DND-41 (cell line): ENCODE data around the gene RAB39B.
"Not testable (repeated sequence)": the region's sequence is repeated elsewhere in the genome, so short reads cannot be mapped to it uniquely, and the experiment has no call there.

Experiments used
- ATAC-seq: fragments of 200-7000 bp; cut with Tn5 transposase; 3 replicates; pipeline ENCODE4 v1.9.1; 2021; ENCODE audit warnings: low read depth; ENCODE audit not compliant: insufficient read depth
- DNase-seq: peaks from one replicate; pipeline ENCODE4 v3.0.0-alpha.2; 2020
- H2AFZ ChIP-seq: 2 replicates; pipeline ENCODE4 v1.6.0; 2012; ENCODE audit warnings: low read depth, low read length
- H3K27ac ChIP-seq: 2 replicates; pipeline ENCODE4 v1.5.1; 2012; ENCODE audit warnings: low read length, inconsistent platforms
- H3K27me3 ChIP-seq: fragments of 200-600 bp; sonication (generic); 2 replicates; pipeline ENCODE4 v1.6.0; 2012; ENCODE audit warnings: low read length, mild to moderate bottlenecking, inconsistent platforms; ENCODE audit not compliant: insufficient read depth, poor library complexity
- H3K36me3 ChIP-seq: 2 replicates; pipeline ENCODE4 v1.5.1; 2012; ENCODE audit warnings: low read length, inconsistent platforms; ENCODE audit not compliant: insufficient read depth
- H3K4me1 ChIP-seq: 2 replicates; pipeline ENCODE4 v1.5.1; 2012; ENCODE audit warnings: mild to moderate bottlenecking, low read length; ENCODE audit not compliant: insufficient read depth
- H3K4me2 ChIP-seq: 2 replicates; pipeline ENCODE4 v1.6.0; 2012; ENCODE audit warnings: mild to moderate bottlenecking, moderate library complexity, low read length, inconsistent platforms; ENCODE audit not compliant: insufficient read depth
- H3K4me3 ChIP-seq, 2 experiments: fragments of 200-600 bp in 1 of 2; shearing (Covaris generic) in 1 of 2; 2 replicates each; pipeline ENCODE4 v1.5.1; 2012 to 2016; ENCODE audit warnings: inconsistent platforms in 2 of 2, low read length in 2 of 2, mild to moderate bottlenecking in 2 of 2, low read depth in 1 of 2, moderate library complexity in 1 of 2
- H3K79me2 ChIP-seq: 2 replicates; pipeline ENCODE4 v1.6.0; 2012; ENCODE audit warnings: low read length, inconsistent platforms; ENCODE audit not compliant: insufficient read depth
- H3K9ac ChIP-seq: 2 replicates; pipeline ENCODE4 v1.6.0; 2012; ENCODE audit warnings: low read depth, mild to moderate bottlenecking, inconsistent platforms, low read length, moderate library complexity
- H3K9me3 ChIP-seq: 2 replicates; pipeline ENCODE4 v1.5.1; 2012; ENCODE audit warnings: low read length, moderate library complexity, mild to moderate bottlenecking, inconsistent platforms; ENCODE audit not compliant: insufficient read depth, severe bottlenecking
- H4K20me1 ChIP-seq: 2 replicates; pipeline ENCODE4 v1.6.0; 2012; ENCODE audit warnings: low read length; ENCODE audit not compliant: insufficient read depth
- CTCF ChIP-seq: IDR thresholded peaks from 2 replicates; pipeline ENCODE4 v1.5.1; 2012; ENCODE audit warnings: borderline replicate concordance, low read length, moderate library complexity, mild to moderate bottlenecking; ENCODE audit not compliant: poor library complexity, severe bottlenecking; ENCODE audit errors: extremely low read depth
- EZH2 ChIP-seq: IDR thresholded peaks from 3 replicates; pipeline ENCODE4 v1.6.1; 2012; ENCODE audit warnings: borderline replicate concordance, low read depth, mild to moderate bottlenecking, moderate library complexity, low read length, inconsistent platforms; ENCODE audit not compliant: severe bottlenecking

RAB39B gene

GRCh38 chrX:155279873-155280272 is 15.6 kb upstream of the RAB39B start:
- H3K9me3 ChIP-seq: no peaks in the 10 kb centered on the region
- H3K4me3 ChIP-seq: no peak overlapping the region
- no peak overlapping the region for H3K4me2 ChIP-seq
- no peaks in the 10 kb centered on the region for H3K36me3 ChIP-seq
- H2AFZ ChIP-seq: no peak overlapping the region
- no peaks in the 10 kb centered on the region for H3K79me2 ChIP-seq
- no peaks in the 10 kb centered on the region for H3K27me3 ChIP-seq
- H4K20me1 ChIP-seq: no peaks in the 10 kb centered on the region
- no peak for ATAC-seq
- H3K9ac ChIP-seq: no peak overlapping the region
- TF ChIP-seq EZH2 (no peak), CTCF (no peak)
- H3K27ac ChIP-seq: no peak overlapping the region
- DNase-seq: no peak
- H3K4me1 ChIP-seq: no peaks in the 10 kb centered on the region

GRCh38 chrX:155270969-155271368 is 6.7 kb upstream of the RAB39B start:
- Histone ChIP-seq H3K9ac (no peak overlapping the region), H3K4me2 (no peak overlapping the region), H3K36me3 (no peaks in the 10 kb centered on the region), H3K79me2 (no peaks in the 10 kb centered on the region), H3K27me3 (no peaks in the 10 kb centered on the region), H3K9me3 (no peaks in the 10 kb centered on the region), H4K20me1 (no peaks in the 10 kb centered on the region), H3K4me3 (no peak overlapping the region), H2AFZ (no peak overlapping the region), H3K27ac (no peak overlapping the region), H3K4me1 (no peaks in the 10 kb centered on the region)
- DNase-seq: no peak
- TF ChIP-seq EZH2 (no peak), CTCF (no peak)
- ATAC-seq: no peak

- H3K9ac ChIP-seq, H3K27me3 ChIP-seq, H2AFZ ChIP-seq, H3K36me3 ChIP-seq, ATAC-seq, H3K4me3 ChIP-seq, H3K27ac ChIP-seq, H4K20me1 ChIP-seq, DNase-seq, H3K4me2 ChIP-seq, H3K9me3 ChIP-seq: not testable (repeated sequence)
- Histone ChIP-seq H3K79me2 (peaks cover 10% of the 10 kb centered on the region), H3K4me1 (peaks cover 14% of the 10 kb centered on the region)
These were observed 3.7 kb upstream of the RAB39B start for GRCh38 chrX:155267995-155268394.

- Histone ChIP-seq H3K27me3 (no peaks in the 10 kb centered on the region), H3K4me3 (no peak overlapping the region), H2AFZ (no peak overlapping the region), H3K9ac (no peak overlapping the region), H3K79me2 (peaks cover 23% of the 10 kb centered on the region), H4K20me1 (no peaks in the 10 kb centered on the region), H3K9me3 (no peaks in the 10 kb centered on the region), H3K27ac (no peak overlapping the region), H3K4me2 (no peak overlapping the region), H3K4me1 (peaks cover 27% of the 10 kb centered on the region), H3K36me3 (no peaks in the 10 kb centered on the region)
- TF ChIP-seq EZH2 (no peak), CTCF (no peak)
- DNase-seq (no peak), ATAC-seq (no peak)
These were observed 2.1 kb upstream of the RAB39B start for GRCh38 chrX:155266439-155266838.
